DMS153 treated with DMSO at 0.1 percent for 48 hours (cell line): Measurements from ENCODE around the gene SELENOW.
A peak's percentile ranks its signal among the peaks of the same experiment; 100 is the strongest.
"Not testable (repeated sequence)": the region's sequence is repeated elsewhere in the genome, so short reads cannot be mapped to it uniquely, and the experiment has no call there.

ENCODE experiments used
- DNase-seq: peaks from one replicate; lab custom pipeline; 2025; ENCODE audit not compliant: unreplicated experiment; lab: John Stamatoyannopoulos, UW

The SELENOW gene

DNA sequence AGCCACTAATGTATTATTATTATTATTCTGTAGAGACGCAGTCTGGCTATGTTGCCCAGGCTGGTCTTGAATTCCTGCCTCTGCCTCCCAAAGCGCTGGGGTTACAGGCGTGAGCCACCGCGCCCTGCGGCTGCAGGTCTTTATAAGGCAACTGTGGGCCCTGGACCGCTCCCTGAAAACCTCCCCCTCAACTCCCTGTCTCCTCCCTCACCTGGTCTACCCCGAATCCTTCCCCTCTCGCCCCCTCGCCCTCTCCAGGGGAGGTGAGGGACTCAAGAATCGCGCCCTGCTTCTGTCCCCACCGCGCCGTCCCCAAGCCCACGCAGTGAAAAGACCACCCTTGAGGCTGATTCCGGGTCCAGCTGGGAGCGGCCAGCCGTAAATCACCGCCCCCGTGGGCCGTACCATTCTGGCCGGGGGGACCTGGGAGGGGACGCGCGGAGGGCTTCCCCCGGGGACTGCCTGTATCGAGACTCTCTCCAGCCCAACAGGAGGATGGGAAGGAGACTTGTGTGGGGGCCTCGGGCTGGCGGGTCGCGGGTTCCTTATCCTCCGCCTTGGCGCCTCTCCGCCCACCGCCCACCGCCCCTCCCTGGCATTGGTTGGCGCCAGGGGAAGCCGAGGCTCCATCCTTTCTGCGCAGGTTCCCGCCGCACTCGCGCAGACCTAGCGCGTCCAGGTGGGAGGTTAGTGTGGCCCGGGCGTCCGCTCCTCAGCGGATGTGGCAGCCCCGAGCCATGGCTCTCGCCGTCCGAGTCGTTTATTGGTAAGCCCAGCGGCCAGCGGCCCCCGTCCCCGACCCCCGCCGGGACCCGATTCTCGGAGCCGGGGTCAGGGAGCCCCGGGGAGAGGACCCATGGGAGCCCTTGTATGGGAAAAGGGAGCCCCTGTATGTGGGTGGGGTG is at the start of gene SELENOW:
Gene SELENOW, plus strand, starts transcription at position 655 of the 905 bp plus-strand sequence. Its CDS starts 83 bp downstream, at position 738.
- peak; percentile 71 for DNase-seq

DNA sequence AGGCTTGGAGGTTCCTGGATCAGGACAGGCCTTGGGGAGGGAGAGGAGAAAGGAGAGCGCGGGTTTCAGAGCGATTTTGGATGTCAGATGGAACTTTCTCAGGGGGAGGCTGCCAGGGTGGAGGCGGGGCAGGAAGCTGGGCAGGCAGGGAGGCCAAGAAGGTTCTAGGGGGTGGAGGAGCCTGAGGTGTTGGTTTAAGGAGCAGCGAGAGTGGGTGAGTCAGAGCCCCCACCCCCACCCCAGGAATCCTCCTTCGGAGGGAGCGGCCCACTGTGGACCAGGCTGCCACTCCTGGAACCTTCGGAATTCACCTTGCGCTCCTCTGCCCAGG is 49.1 kb upstream of the SELENOW start:
- DNase-seq = no peak

DNA sequence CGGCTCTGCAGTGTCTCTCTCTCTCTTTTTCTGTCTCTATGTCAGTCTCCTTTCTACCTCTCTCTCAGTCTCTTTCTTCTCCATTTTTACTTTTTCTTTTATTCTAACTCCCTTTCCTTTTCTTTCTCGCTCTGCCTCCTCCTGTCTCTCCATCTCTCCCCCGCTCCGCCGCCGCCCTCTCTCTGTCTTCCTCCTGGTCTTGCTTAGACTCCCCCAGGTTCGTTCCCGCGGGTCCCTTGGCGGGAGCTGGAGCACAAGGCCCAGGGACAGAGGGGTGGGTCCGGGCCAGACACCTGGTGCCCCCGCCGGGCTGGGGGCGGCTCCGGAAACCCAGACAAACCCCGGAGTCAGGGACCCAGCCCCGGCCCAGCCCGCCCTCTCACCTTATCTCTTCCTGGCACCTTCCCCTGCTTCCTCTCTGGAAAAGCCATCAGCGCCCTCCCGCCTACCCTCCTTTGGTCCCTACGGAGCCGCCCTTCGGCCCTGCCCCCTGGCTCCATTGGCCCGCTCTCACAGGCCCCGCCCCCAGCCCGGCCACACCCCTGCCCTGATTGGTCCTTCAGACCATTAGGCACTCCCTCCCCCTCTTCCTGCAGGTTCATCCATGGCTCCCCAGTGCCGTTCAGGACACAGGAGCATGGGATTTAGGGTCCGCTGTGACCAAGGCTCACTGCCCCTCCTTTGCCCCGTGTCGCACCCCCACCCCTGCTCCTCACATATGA is 48.5 kb upstream of the SELENOW start:
- peak; percentile 40 for DNase-seq

DNA sequence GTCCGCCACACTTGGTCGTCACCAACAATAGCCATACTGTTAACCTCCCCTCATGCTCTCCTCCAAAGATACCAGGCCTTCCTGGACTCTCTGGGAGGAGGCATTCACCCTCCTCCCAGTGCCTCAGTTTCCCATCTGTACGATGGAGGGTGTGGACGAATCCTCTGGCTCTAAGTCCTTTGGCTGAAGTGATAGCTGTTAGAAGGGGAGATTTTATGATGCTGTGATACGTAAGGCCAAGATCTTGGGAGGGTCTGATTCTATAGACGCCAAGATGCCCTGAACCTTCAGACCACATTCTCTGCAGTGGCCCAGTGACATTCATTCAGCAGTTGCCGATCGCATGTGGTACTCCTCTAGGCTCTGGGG is 48.0 kb upstream of the SELENOW start:
- DNase-seq = no peak

DNA sequence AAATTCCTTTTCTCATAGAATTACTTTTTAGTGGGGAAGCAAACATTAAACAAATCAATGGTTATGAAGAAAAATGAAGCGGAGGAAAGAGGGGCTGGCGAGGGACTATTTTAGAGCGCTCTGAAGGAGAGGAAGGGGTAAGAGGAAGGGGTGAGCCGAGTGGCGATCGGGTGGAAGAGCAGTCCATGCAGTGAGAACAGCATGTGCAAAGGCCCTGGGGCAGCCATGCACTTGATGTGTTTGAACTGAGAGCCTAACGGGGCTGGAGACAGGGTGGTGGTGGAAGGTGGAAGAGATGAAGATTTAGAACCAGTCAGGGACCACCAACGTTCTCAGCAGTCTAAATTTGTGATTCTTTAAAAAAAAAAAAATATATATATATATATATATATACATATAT is 47.6 kb upstream of the SELENOW start:
- no peak for DNase-seq

DNA sequence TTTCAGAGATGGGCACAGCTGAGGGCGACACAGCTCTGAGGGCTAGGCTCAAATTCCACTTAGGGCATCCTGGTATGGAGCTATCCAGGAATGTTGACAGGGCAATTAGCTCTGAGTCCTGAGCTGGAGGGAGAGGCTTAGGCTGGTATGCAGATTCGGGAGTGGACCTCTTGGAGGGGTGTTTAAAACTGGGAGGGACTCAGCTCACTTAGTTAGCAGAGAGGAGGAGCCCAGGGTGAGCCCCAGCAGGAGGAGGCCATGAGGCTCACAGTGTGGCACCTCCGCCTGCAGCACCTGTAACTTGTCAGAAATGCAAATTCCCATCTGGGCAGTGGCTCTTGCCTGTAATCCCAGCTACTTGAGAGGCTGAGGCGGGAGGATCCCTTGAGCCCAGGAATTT is 43.4 kb upstream of the SELENOW start:
- DNase-seq = no peak

DNA sequence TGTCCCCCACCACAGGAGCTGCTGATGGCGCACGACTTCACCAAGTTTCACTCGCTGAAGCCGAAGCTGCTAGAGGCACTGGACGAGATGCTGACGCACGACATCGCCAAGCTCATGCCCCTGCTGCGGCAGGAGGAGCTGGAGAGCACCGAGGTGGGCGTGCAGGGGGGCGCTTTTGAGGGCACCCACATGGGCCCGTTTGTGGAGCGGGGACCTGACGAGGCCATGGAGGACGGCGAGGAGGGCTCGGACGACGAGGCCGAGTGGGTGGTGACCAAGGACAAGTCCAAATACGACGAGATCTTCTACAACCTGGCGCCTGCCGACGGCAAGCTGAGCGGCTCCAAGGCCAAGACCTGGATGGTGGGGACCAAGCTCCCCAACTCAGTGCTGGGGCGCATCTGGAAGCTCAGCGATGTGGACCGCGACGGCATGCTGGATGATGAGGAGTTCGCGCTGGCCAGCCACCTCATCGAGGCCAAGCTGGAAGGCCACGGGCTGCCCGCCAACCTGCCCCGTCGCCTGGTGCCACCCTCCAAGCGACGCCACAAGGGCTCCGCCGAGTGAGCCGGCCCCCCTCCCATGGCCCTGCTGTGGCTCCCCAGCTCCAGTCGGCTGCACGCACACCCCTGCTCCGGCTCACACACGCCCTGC is 37.5 kb upstream of the SELENOW start:
- DNase-seq = no peak

DNA sequence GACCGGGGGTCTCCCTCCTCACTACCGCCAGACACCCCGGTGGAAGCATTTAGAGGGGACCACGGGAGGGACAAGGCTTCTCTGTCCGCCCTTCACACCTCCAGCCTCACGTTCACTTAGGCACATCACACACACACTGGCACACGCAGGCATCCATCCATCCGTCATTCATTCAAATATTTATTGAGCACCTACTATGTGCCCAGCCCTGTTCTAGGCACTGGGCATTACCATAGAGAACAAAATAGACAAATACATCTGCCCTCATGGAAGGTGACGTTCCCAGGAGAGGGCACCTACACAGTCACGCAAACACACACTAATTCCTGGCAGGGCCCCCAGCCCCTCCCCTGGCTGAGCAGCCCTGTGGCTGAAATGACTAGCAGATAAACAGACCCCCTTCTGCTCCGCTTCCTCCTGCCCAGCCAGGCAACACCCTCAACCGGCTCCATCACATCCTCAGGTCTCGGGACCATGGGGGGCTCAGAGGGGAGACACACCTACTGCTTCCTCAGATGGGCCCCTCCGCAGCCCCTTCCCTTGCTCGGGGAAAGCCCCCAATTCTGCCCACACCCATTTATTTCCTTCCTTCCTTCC is 36.9 kb upstream of the SELENOW start:
- DNase-seq = no peak

DNA sequence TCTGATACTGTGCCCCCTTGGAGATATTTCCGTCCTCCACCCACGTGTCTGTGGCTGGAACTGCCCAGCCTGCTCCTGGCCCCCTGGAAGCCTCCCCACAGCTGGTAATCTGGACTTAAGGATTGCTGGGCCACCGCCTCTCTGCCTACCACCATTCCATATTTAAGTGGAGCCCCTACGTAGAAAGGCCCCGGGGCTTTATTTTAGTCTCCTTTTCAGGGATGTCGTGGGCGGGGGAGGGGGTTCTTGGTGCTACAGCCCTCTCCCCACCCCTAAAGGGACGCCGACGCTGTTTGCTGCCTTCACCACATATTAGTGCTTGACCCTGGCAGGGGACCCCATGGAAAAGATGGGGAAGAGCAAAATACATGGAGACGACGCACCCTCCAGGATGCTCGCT is 35.9 kb upstream of the SELENOW start:
- DNase-seq = no peak

DNA sequence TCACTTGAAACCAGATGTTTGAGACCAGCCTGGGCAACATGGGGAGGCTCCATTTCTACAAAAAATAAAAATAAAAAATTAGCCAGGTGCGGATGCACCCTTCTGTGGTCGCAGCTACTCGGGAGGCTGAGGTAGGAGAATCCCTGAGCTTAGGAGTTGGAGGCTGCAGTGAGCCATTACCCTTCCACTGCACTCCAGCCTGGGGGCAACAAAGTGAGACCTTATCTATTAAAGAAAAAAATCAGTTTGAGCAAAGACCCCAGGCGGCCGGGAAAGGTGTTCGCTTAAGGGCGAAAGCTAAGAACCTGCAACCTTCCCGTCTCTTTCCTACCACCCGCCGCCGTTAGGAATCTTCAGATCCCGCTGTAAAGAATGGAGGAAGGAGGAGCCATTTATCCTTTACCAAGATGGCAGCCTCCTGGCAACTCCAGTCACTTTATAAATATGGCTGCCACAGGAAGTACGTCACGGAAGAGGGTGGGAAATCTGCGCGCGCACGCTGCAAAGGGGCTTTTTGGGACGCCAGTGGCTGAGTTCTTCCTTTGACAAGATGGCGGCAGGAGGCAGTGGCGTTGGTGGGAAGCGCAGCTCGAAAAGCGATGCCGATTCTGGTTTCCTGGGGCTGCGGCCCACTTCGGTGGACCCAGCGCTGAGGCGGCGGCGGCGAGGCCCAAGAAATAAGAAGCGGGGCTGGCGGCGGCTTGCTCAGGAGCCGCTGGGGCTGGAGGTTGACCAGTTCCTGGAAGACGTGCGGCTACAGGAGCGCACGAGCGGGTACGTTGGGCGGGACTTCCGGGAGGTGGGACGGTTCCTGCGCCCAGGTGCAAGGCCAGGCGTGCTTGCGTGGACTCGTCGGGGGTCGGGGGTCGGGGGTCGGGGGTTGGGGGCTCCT is 33.2 kb upstream of the SELENOW start, which contains the start of gene NOP53:
Gene NOP53, plus strand, starts transcription at position 537 of the 892 bp plus-strand sequence. Its CDS starts 14 bp downstream, at position 551.
- peak; percentile 89 for DNase-seq

DNA sequence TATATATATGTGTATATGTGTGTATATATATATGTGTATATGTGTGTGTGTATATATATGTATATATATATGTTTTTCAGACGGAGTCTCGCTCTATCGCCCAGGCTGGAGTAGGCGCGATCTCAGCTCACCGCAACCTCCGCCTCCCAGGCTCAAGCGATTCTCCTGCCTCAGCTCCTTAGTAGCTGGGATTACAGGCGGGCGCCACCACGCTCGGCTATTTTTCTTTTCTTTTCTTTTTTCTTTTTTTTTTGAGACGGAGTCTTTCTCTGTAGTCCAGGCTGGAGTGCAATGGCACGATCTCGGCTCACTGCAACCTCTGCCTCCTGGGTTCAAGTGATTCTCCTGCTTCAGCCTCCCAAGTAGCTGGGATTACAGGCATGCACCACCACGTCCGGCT is 32.4 kb upstream of the SELENOW start:
- DNase-seq = not testable (repeated sequence)

DNA sequence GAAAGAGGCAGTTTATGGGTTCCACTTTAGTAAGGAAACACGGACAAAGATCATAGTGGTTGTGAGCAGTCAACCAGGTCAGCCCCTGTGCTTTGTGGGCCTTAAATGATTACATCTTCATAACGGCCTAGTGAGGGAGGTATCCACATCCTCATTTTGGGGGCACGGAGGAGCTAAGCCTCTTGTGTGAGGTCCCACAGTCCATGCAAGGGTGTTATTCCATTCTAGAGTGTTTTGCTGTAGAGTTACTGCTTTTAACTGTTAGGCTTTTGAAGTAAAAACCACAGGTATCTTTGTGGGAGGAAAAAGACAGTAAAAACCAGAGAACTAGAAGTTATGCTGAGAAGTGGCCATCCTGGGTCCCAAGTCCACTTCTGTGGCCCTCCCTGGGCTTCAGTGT is 29.2 kb upstream of the SELENOW start:
- no peak for DNase-seq

DNA sequence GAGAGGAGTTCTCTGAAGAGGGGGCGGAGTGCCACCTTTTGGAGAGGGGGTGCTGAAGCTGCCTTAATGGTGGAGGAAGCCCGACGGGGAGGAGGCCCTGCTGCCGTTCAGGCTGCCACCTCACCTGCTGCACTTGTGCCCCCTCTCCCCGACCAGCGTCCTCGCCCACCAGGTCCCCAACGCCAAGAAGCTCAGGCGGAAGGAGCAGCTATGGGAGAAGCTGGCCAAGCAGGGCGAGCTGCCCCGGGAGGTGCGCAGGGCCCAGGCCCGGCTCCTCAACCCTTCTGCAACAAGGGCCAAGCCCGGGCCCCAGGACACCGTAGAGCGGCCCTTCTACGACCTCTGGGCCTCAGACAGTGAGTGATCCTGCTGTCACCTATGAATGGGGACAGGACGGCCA is 27.8 kb upstream of the SELENOW start:
- DNase-seq = no peak

DNA sequence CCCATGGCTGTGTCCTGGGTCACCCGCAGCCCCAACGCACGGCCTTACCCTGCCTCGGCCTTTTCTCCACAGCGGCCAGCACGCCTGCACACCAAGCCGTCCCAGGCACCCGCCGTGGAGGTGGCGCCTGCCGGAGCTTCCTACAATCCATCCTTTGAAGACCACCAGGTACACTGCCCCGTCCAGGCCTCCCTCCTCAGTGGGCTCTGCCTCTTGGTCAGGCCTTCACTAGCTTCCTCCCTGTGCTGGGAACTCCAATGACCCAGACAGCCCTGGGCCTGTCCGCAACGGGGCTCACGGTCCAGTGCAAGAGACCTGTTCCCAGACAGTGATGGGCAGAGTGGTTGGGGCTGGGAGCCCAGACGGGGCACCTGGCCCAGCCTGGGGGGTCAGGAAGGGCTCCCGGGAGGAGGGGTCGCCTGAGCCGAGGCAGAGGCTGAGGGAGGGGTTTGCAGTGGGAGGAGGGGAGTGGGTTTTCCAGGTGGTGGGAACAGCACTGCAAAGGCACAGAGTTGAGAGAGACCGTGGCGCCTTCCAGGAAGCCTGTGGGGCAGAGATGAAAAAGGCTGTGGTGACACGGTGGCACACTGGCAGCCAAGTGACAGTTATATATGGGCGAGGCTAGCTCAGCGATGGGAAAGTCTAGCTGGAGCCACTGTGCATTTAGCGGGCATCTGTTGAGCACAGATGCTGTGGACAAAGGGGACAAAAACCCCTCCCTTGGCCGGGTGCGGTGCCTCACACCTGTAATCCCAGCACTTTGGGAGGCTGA is 25.9 kb upstream of the SELENOW start:
- DNase-seq = no peak

DNA sequence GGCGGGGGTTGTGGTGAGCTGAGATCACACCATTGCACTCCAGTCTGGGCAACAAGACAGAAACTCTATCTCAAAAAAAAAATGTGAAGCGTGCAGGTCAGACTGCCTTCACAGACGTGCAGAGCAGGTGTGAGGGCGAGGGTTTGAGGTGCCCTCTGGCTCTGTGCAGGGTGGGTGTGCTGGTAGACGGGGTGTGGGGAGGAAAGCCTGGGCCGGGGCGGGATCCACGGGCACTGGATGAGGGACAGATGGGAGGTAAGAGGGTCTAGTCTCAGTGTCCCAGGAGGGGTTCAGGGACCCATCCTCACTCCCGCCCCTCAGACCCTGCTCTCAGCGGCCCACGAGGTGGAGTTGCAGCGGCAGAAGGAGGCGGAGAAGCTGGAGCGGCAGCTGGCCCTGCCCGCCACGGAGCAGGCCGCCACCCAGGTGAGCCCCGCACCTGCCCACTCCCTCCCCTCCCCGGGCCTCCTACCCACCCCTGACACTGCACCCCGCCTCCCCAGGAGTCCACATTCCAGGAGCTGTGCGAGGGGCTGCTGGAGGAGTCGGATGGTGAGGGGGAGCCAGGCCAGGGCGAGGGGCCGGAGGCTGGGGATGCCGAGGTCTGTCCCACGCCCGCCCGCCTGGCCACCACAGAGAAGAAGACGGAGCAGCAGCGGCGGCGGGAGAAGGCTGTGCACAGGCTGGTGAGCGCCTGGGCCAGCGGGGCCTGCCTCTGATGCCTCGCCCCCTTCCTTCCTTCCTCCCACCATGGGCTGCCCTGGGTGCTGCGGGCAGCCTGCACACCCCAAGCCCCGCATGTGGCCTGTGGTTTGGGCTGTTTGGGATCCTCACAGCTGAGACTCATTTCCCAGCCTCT is 24.1 kb upstream of the SELENOW start:
- DNase-seq = no peak

DNA sequence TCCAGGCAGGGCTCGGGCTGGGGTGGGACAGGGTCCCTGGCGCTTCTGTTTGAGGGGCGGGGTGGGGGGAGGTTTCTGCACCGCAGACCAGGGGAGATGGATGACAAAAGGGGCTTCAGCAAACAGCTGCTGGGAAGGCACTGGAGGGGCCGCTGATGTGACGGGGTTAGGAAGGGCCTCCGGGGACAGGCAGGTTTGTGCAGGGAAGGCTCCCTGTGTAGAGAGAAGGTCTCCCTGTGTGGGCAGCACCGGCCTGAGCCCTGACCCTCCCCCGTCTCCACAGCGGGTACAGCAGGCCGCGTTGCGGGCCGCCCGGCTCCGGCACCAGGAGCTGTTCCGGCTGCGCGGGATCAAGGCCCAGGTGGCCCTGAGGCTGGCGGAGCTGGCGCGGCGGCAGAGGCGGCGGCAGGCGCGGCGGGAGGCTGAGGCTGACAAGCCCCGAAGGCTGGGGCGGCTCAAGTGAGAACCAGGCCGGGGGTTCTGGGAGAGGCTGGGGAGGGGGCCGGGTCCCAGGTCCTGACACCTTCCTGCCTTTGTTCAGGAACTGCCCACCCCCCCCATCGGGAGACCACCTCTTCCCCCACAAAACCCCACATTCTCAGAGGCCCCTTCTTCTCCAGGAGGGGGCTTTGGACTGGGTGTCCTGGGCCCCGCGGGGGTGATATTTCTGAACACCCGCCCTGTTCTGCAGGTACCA is 23.3 kb upstream of the SELENOW start:
- no peak for DNase-seq

DNA sequence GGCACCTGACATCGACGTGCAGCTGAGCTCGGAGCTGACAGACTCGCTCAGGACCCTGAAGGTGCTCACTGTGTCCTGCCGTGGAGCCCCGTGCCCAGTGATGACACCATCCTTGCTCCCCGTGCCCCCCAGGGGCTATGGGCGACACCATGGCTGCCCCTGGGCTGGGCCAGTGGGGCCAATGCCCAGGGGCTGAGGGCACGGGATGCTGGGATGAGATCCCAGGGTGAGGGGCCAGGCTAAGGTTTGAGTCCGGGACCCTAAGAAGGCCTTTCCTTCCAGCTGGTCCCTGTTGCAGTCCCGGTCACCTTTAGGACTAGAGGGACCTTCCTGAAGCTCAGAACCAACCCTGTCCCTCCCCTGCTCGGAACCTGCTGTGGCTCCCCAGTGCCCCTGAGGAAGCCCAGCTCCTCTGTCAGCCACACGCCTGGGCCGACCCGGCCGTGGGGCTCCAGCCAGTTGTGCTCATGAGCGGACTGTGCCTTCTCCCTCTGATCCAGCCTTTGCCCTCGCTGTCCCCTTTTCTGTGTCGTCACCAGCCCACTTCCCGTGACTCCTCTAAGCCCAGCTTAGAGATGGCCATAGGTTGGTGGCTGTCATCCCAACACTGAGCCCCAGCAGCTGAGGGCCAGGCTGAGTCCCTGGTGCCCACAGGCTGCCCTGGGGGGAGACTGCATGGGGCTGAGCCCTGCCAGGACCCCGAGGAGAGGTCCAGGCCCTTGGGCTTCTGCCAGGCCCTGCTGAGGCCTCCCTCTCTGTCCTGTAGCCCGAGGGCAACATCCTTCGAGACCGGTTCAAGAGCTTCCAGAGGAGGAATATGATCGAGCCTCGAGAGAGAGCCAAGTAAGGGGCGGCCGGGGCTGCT is 22.5 kb upstream of the SELENOW start:
- DNase-seq = no peak
